ENCODE results near the gene ADGRG7. TPM values are rescaled to one million over a fixed set of nuclear protein-coding genes. Genes with fewer than 3 reads are reported as not detected.
"Not testable (repeated sequence)": the region's sequence is repeated elsewhere in the genome, so short reads cannot be mapped to it uniquely, and the experiment has no call there.

ADGRG7 gene
- polyA plus RNA-seq, 6 donors from 2014 or later, result not detected

- H3K9me3 Mint-ChIP-seq, result no peaks in the 10 kb centered on the region
- H3K4me1 Mint-ChIP-seq, result peaks cover 0 to 9% (median 9%) of the 10 kb centered on the region in 3 donors
- ATAC-seq (ENCODE audit: low read depth in 2 of 2) (no peak), DNase-seq (no peak)
- H3K27me3 Mint-ChIP-seq, result peaks cover 4 to 13% (median 10%) of the 10 kb centered on the region in 3 donors
- H3K4me3 Mint-ChIP-seq, result no peak overlapping the region
- no peak overlapping the region for H3K27ac Mint-ChIP-seq
- H3K36me3 Mint-ChIP-seq, result no peaks in the 10 kb centered on the region
These were observed 31.2 kb downstream of the ADGRG7 start for GRCh38 chr3:100640633-100641032.

- Mint-ChIP-seq H3K9me3 (no peaks in the 10 kb centered on the region), H3K27ac (peak overlapping the region in 2 of 6 donors; percentile 25 to 41), H3K4me3 (no peak overlapping the region), H3K4me1 (peaks cover 0 to 9% (median 9%) of the 10 kb centered on the region in 3 donors), H3K27me3 (peaks cover 4 to 21% (median 10%) of the 10 kb centered on the region in 3 donors), H3K36me3 (no peaks in the 10 kb centered on the region)
- ATAC-seq (ENCODE audit: low read depth in 2 of 2) (no peak), DNase-seq (no peak)
These were observed 32.2 kb downstream of the ADGRG7 start for GRCh38 chr3:100641471-100642032.

- Mint-ChIP-seq H3K27me3 (peaks cover 4 to 9% (median 5%) of the 10 kb centered on the region in 3 donors), H3K9me3 (no peaks in the 10 kb centered on the region), H3K4me3 (no peak overlapping the region), H3K36me3 (no peaks in the 10 kb centered on the region), H3K27ac (no peak overlapping the region), H3K4me1 (peaks cover 3 to 16% (median 13%) of the 10 kb centered on the region in 3 donors)
- no peak for DNase-seq
- ATAC-seq (ENCODE audit: low read depth in 2 of 2), result no peak
These were observed 36.5 kb downstream of the ADGRG7 start for GRCh38 chr3:100645913-100646312.

- H3K27me3 Mint-ChIP-seq, result peaks cover 0 to 9% (median 5%) of the 10 kb centered on the region in 3 donors
These were observed 37.8 kb downstream of the ADGRG7 start for GRCh38 chr3:100647171-100647570.

GRCh38 chr3:100647657-100648056 is 38.3 kb downstream of the ADGRG7 start:
- Mint-ChIP-seq H3K36me3 (no peaks in the 10 kb centered on the region), H3K27ac (no peak overlapping the region), H3K27me3 (peaks cover 0 to 9% (median 5%) of the 10 kb centered on the region in 3 donors), H3K9me3 (no peaks in the 10 kb centered on the region), H3K4me3 (no peak overlapping the region), H3K4me1 (peaks cover 8 to 12% (median 9%) of the 10 kb centered on the region in 3 donors)
- no peak for ATAC-seq (ENCODE audit: low read depth in 2 of 2)
- DNase-seq, result no peak

More at GRCh38 chr3:100647171-100647570, 37.8 kb downstream of the ADGRG7 start:
- Mint-ChIP-seq H3K4me1 (peaks cover 8 to 12% (median 9%) of the 10 kb centered on the region in 3 donors), H3K36me3 (no peaks in the 10 kb centered on the region), H3K27ac (no peak overlapping the region), H3K9me3 (no peaks in the 10 kb centered on the region), H3K4me3 (no peak overlapping the region)
- DNase-seq (no peak), ATAC-seq (ENCODE audit: low read depth in 2 of 2) (no peak)

- Mint-ChIP-seq H3K36me3 (no peaks in the 10 kb centered on the region), H3K27ac (peak overlapping the region in 4 of 6 donors; percentile 39 to 79 (median 68)), H3K9me3 (no peaks in the 10 kb centered on the region), H3K4me1 (peaks cover 8 to 12% (median 9%) of the 10 kb centered on the region in 3 donors), H3K4me3 (peak overlapping the region in 5 of 8 donors; percentile 2 to 69 (median 13)), H3K27me3 (peaks cover 0 to 5% (median 0%) of the 10 kb centered on the region in 3 donors)
- ATAC-seq (ENCODE audit: low read depth in 2 of 2) (peak; percentile 99 to 100), DNase-seq (peak; percentile 51)
These were observed 41.5 kb downstream of the ADGRG7 start for GRCh38 chr3:100650651-100651619.

- Mint-ChIP-seq H3K36me3 (no peaks in the 10 kb centered on the region), H3K27me3 (peaks cover 0 to 8% (median 6%) of the 10 kb centered on the region in 3 donors)
- no peak for DNase-seq
These were observed 44.3 kb downstream of the ADGRG7 start for GRCh38 chr3:100653604-100654294.

GRCh38 chr3:100656945-100657344 is 47.5 kb downstream of the ADGRG7 start:
- Mint-ChIP-seq H3K27me3 (peaks cover 0 to 14% (median 8%) of the 10 kb centered on the region in 3 donors), H3K4me3 (no peak overlapping the region), H3K9me3 (no peaks in the 10 kb centered on the region), H3K36me3 (no peaks in the 10 kb centered on the region), H3K4me1 (no peaks in the 10 kb centered on the region), H3K27ac (no peak overlapping the region)
- ATAC-seq (ENCODE audit: low read depth in 2 of 2) (no peak), DNase-seq (no peak)

More at GRCh38 chr3:100653604-100654294, 44.3 kb downstream of the ADGRG7 start:
- no peak for ATAC-seq (ENCODE audit: low read depth in 2 of 2)
- Mint-ChIP-seq H3K9me3 (no peaks in the 10 kb centered on the region), H3K4me1 (peaks cover 8 to 12% (median 9%) of the 10 kb centered on the region in 3 donors), H3K27ac (no peak overlapping the region), H3K4me3 (peak overlapping the region in 1 of 8 donors; percentile 17)

GRCh38 chr3:100661294-100661693 is 51.9 kb downstream of the ADGRG7 start:
- not testable (repeated sequence) for ATAC-seq (ENCODE audit: low read depth in 2 of 2); H3K36me3 Mint-ChIP-seq; H3K4me3 Mint-ChIP-seq; H3K9me3 Mint-ChIP-seq; DNase-seq; H3K4me1 Mint-ChIP-seq; H3K27ac Mint-ChIP-seq
- H3K27me3 Mint-ChIP-seq, result peaks cover 0 to 21% (median 8%) of the 10 kb centered on the region in 3 donors

- H3K9me3 Mint-ChIP-seq, result no peaks in the 10 kb centered on the region
- ATAC-seq (ENCODE audit: low read depth in 2 of 2) (peak in 1 of 2 donors; percentile 41), DNase-seq (no peak)
- peaks cover 0 to 7% (median 0%) of the 10 kb centered on the region in 3 donors for H3K4me1 Mint-ChIP-seq
- H3K4me3 Mint-ChIP-seq, result no peak overlapping the region
- H3K36me3 Mint-ChIP-seq, result no peaks in the 10 kb centered on the region
- no peak overlapping the region for H3K27ac Mint-ChIP-seq
- H3K27me3 Mint-ChIP-seq, result peaks cover 0 to 21% (median 8%) of the 10 kb centered on the region in 3 donors
These were observed 52.9 kb downstream of the ADGRG7 start for GRCh38 chr3:100662113-100662823.

- peaks cover 0 to 6% of the 10 kb centered on the region in 2 donors for H3K36me3 Mint-ChIP-seq
- DNase-seq, result no peak
- no peak overlapping the region for H3K4me3 Mint-ChIP-seq
- peaks cover 5 to 22% (median 9%) of the 10 kb centered on the region in 3 donors for H3K27me3 Mint-ChIP-seq
- peaks cover 0 to 17% (median 5%) of the 10 kb centered on the region in 7 donors for H3K9me3 Mint-ChIP-seq
- peak overlapping the region in 1 of 6 donors; percentile 6 for H3K27ac Mint-ChIP-seq
- H3K4me1 Mint-ChIP-seq, result peaks cover 0 to 7% (median 0%) of the 10 kb centered on the region in 3 donors
- ATAC-seq (ENCODE audit: low read depth in 2 of 2), result no peak
These were observed 55.8 kb downstream of the ADGRG7 start for GRCh38 chr3:100665230-100665629.

GRCh38 chr3:100666699-100667098 is 57.3 kb downstream of the ADGRG7 start:
- DNase-seq; H3K4me3 Mint-ChIP-seq; H3K36me3 Mint-ChIP-seq; H3K4me1 Mint-ChIP-seq; H3K27ac Mint-ChIP-seq; ATAC-seq (ENCODE audit: low read depth in 2 of 2): not testable (repeated sequence)
- H3K27me3 Mint-ChIP-seq, result peaks cover 5 to 15% (median 9%) of the 10 kb centered on the region in 3 donors
- H3K9me3 Mint-ChIP-seq, result peaks cover 0 to 31% (median 14%) of the 10 kb centered on the region in 7 donors
